ENCODE data around the gene SSBP3. TPM values are rescaled to one million over a fixed set of nuclear protein-coding genes. Genes with fewer than 3 reads are reported as not detected.
A peak's percentile ranks its signal among the peaks of the same experiment; 100 is the strongest.

SSBP3 gene
- total and polyA plus RNA-seq, 9 of the 15 experiments (the other 6 are each of a cell fraction or from before 2014, with no cell fraction given): 8.7 to 108 (median 33.8) TPM

DNA sequence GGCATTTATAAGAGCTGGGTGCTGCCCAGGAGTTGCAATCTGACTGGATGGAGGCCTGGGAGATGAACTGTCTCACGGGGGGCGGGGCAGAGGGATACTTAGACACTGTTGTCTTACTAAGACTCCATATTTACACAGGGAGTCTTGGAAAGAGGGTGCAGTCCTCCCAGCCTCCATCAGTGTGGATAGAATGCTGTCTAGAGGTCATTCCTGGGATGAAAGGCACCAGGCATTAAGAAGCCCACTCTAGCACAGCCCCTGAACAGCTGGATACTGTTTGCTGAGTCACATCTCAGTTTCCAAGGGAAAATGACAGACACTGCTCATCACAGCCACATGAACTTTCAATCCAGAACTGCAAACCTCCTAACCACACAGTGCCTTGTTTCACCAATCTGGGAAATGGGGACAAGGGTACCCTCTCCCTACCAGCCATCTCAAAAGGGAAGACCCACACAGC is 43.3 kb downstream of the SSBP3 start (continued):
- TF ChIP-seq E2F4 (CRISPR knock-in tag; IDR thresholded peaks at IDR 0.05; ENCODE audit: low read depth) (no peak), GATA2 (CRISPR knock-in tag; IDR thresholded peaks at IDR 0.05) (no peak), FOXK2 (conservative IDR thresholded peaks at IDR 0.05 in 1 of 2, IDR thresholded peaks at IDR 0.05 in 1 of 2; ENCODE audit: low read depth in 2 of 2) (no peak), TRIM24 (IDR thresholded peaks at IDR 0.05) (no peak), GATAD2A (IDR thresholded peaks at IDR 0.05) (no peak), HMG20A (CRISPR knock-in tag; conservative IDR thresholded peaks at IDR 0.05) (no peak), CTBP1 (IDR thresholded peaks at IDR 0.05; ENCODE audit: borderline replicate concordance) (0 out of 2 replicates have a peak, but pooled peaks have one; percentile 13), ZSCAN29 (IDR thresholded peaks at IDR 0.05) (no peak), PML (IDR thresholded peaks at IDR 0.05; ENCODE audit: low read length) (no peak), DDX20 (tag; IDR thresholded peaks at IDR 0.05; ENCODE audit: low read depth) (no peak), SNIP1 (IDR thresholded peaks at IDR 0.05; ENCODE audit: low read depth) (no peak), FOXA1 (IDR thresholded peaks at IDR 0.05; ENCODE audit: borderline replicate concordance) (no peak), CHAMP1 (IDR thresholded peaks at IDR 0.05) (no peak), ZNF79 (CRISPR knock-in tag; IDR thresholded peaks at IDR 0.05; ENCODE audit: low read depth) (no peak), TFAM (CRISPR knock-in tag; conservative IDR thresholded peaks at IDR 0.05) (no peak), BRCA1 (IDR thresholded peaks at IDR 0.05) (no peak), BRCA1 (CRISPR knock-in tag; IDR thresholded peaks at IDR 0.05) (no peak), FOXK1 (CRISPR knock-in tag; IDR thresholded peaks at IDR 0.05; ENCODE audit: borderline replicate concordance) (no peak), FOS (IDR thresholded peaks at IDR 0.05; ENCODE audit: extremely low read depth, insufficient read length) (no peak), STAG1 (CRISPR knock-in tag; IDR thresholded peaks at IDR 0.05; ENCODE audit: borderline replicate concordance) (no peak), SAFB2 (IDR thresholded peaks at IDR 0.05; ENCODE audit: borderline replicate concordance, low read depth, low read length, severe bottlenecking) (no peak), SNRNP70 (optimal IDR thresholded peaks at IDR 0.05; ENCODE audit: low read depth, low read length) (no peak)
- TF ChIP-seq, protein P1, sequence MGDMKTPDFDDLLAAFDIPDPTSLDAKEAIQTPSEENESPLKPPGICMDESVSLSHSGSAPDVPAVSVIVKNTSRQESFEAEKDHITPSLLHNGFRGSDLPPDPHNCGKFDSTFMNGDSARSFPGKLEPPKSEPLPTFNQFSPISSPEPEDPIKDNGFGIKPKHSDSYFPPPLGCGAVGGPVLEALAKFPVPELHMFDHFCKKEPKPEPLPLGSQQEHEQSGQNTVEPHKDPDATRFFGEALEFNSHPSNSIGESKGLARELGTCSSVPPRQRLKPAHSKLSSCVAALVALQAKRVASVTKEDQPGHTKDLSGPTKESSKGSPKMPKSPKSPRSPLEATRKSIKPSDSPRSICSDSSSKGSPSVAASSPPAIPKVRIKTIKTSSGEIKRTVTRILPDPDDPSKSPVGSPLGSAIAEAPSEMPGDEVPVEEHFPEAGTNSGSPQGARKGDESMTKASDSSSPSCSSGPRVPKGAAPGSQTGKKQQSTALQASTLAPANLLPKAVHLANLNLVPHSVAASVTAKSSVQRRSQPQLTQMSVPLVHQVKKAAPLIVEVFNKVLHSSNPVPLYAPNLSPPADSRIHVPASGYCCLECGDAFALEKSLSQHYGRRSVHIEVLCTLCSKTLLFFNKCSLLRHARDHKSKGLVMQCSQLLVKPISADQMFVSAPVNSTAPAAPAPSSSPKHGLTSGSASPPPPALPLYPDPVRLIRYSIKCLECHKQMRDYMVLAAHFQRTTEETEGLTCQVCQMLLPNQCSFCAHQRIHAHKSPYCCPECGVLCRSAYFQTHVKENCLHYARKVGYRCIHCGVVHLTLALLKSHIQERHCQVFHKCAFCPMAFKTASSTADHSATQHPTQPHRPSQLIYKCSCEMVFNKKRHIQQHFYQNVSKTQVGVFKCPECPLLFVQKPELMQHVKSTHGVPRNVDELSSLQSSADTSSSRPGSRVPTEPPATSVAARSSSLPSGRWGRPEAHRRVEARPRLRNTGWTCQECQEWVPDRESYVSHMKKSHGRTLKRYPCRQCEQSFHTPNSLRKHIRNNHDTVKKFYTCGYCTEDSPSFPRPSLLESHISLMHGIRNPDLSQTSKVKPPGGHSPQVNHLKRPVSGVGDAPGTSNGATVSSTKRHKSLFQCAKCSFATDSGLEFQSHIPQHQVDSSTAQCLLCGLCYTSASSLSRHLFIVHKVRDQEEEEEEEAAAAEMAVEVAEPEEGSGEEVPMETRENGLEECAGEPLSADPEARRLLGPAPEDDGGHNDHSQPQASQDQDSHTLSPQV (IDR thresholded peaks at IDR 0.05): no peak
- TF ChIP-seq, protein P2, sequence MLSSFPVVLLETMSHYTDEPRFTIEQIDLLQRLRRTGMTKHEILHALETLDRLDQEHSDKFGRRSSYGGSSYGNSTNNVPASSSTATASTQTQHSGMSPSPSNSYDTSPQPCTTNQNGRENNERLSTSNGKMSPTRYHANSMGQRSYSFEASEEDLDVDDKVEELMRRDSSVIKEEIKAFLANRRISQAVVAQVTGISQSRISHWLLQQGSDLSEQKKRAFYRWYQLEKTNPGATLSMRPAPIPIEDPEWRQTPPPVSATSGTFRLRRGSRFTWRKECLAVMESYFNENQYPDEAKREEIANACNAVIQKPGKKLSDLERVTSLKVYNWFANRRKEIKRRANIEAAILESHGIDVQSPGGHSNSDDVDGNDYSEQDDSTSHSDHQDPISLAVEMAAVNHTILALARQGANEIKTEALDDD (IDR thresholded peaks at IDR 0.05): no peak
